Body of pancreas (tissue), 4 donors: ENCODE data around the gene SLC29A4. TPM values are rescaled to one million over a fixed set of nuclear protein-coding genes. Genes with fewer than 3 reads are reported as not detected.
"Not testable (repeated sequence)": the region's sequence is repeated elsewhere in the genome, so short reads cannot be mapped to it uniquely, and the experiment has no call there.

ENCODE experiments used
- ATAC-seq: fragments of 150-250 bp; one replicate; pipeline ENCODE4 v1.9.1; 2016
- DNase-seq, 4 donors: peaks; one replicate each; pipeline ENCODE4 v3.0.0-alpha.2; 2019
- H3K27ac ChIP-seq, 4 donors: fragments of 200-600 bp; sonication (generic); 1 replicate in 3 of 4; 2 replicates in 1 of 4; pipeline versions ENCODE4 v1.5.1 to v1.6.1; 2016 to 2019; ENCODE audit warnings: mild to moderate bottlenecking in 1 of 4, mixed read lengths in 1 of 4, moderate library complexity in 1 of 4
- H3K27me3 ChIP-seq, 2 donors: fragments of 200-600 bp; sonication (generic); one replicate each; pipeline ENCODE4 v1.6.0; 2016; ENCODE audit warnings: mild to moderate bottlenecking in 1 of 2
- H3K36me3 ChIP-seq, 2 donors: fragments of 200-600 bp; sonication (generic); replicated peaks in 1 of 2; 2 replicates each; pipeline ENCODE4 v1.5.1; 2016; ENCODE audit warnings: low read depth in 2 of 2; ENCODE audit not compliant: insufficient read depth in 1 of 2
- H3K4me1 ChIP-seq: fragments of 200-600 bp; sonication (generic); one replicate; pipeline ENCODE4 v1.6.0; 2016
- H3K4me3 ChIP-seq, 2 donors: fragments of 200-600 bp; sonication (generic); 1 replicate in 1 of 2; 2 replicates in 1 of 2; pipeline ENCODE4 v1.5.1; 2016 to 2019
- H3K9me3 ChIP-seq, 3 donors: fragments of 200-600 bp; sonication (generic); 1 replicate in 2 of 3; 2 replicates in 1 of 3; pipeline ENCODE4 v1.5.1; 2016
- CTCF ChIP-seq, 7 experiments: fragments of 450-650 bp in 4 of 7; fragments of 200-600 bp in 3 of 7; sonication (generic) in 3 of 7; IDR thresholded peaks; one replicate each; pipeline ENCODE4 v1.5.1; 2016 to 2019; ENCODE audit warnings: antibody characterized with exemption in 7 of 7
- POLR2A ChIP-seq, 3 donors: fragments of 450-650 bp; IDR thresholded peaks; one replicate each; pipeline ENCODE4 v1.6.1; 2016; ENCODE audit warnings: antibody characterized with exemption in 3 of 3, mild to moderate bottlenecking in 2 of 3
- WGBS, 2 donors: methylation state at CpG; one replicate each; pipeline ENCODE4 v1.1.5; 2017; 5-methylcytosine and 5-hydroxymethylcytosine counted together
- intact Hi-C: fragments of 100-400 bp; cut with DNase I; formaldehyde crosslinking; loops from one replicate; pipeline ENCODE4 v1.15.1; 2023
- total RNA-seq, 2 donors: library from RNA; depleted of rRNA; stranded (reverse); fragments of >200 nt; gene quantifications; one replicate each; pipeline ENCODE4 v1.1.0, GENCODE V29; 2016

SLC29A4 gene
- total RNA-seq, 2 donors from 2014 or later = 13.2 to 24.4 TPM

GRCh38 chr7:5279734-5280133 lies 3.0 kb upstream of the SLC29A4 start:
- Histone ChIP-seq H3K4me1 (peaks cover 20% of the 10 kb centered on the region), H3K36me3 (no peaks in the 10 kb centered on the region), H3K9me3 (no peaks in the 10 kb centered on the region), H3K4me3 (no peak overlapping the region), H3K27me3 (peaks cover 0 to 3% of the 10 kb centered on the region in 2 donors), H3K27ac (no peak overlapping the region)
- WGBS, 2 donors = 83% methylated on average over 4 of the region's 4 CpGs
- intact Hi-C loops = no loop called here
- ATAC-seq = no peak
- TF ChIP-seq CTCF (IDR thresholded peaks at IDR 0.05) = no peak
- TF ChIP-seq POLR2A (IDR thresholded peaks at IDR 0.05) = no peak
- no peak for DNase-seq

- intact Hi-C loops, H3K27me3 ChIP-seq, H3K4me3 ChIP-seq, ATAC-seq, H3K36me3 ChIP-seq, H3K9me3 ChIP-seq, H3K27ac ChIP-seq, DNase-seq: not testable (repeated sequence)
- WGBS, 2 donors = 63 to 69% methylated on average over 9 to 12 of the region's 19 CpGs
- H3K4me1 ChIP-seq = peaks cover 15% of the 10 kb centered on the region
These were observed 894 bp upstream of the SLC29A4 start for GRCh38 chr7:5281598-5282500.

GRCh38 chr7:5283421-5284303 lies 919 bp downstream of the SLC29A4 start:
- Histone ChIP-seq H3K4me3 (peak overlapping the region in 1 of 2 donors; percentile 22), H3K27ac (peak overlapping the region in 3 of 4 donors; percentile 53 to 55 (median 54)), H3K36me3 (no peaks in the 10 kb centered on the region), H3K9me3 (no peaks in the 10 kb centered on the region), H3K4me1 (peaks cover 15% of the 10 kb centered on the region), H3K27me3 (peaks cover 0 to 3% of the 10 kb centered on the region in 2 donors)
- intact Hi-C loops = no loop called here
- peak; percentile 27 for ATAC-seq
- peak in 3 of 4 donors; percentile 25 to 40 (median 26) for DNase-seq
- no peak for TF ChIP-seq CTCF (IDR thresholded peaks at IDR 0.05)
- TF ChIP-seq POLR2A (IDR thresholded peaks at IDR 0.05) = no peak
- 7 to 50% methylated on average over 1 to 39 of the region's 46 CpGs for WGBS, 2 donors

- H3K4me3 ChIP-seq = no peak overlapping the region
- 19 to 45% methylated on average over 4 to 24 of the region's 24 CpGs for WGBS, 2 donors
- peaks cover 0 to 3% of the 10 kb centered on the region in 2 donors for H3K27me3 ChIP-seq
- H3K4me1 ChIP-seq = peaks cover 15% of the 10 kb centered on the region
- H3K27ac ChIP-seq = peak overlapping the region in 3 of 4 donors; percentile 53 to 55 (median 54)
- ATAC-seq = peak; percentile 39
- TF ChIP-seq CTCF (IDR thresholded peaks at IDR 0.05) (peak in 1 of 7 experiments; percentile 8), POLR2A (IDR thresholded peaks at IDR 0.05) (no peak)
- DNase-seq = peak; percentile 50 to 75 (median 72)
- H3K9me3 ChIP-seq = no peaks in the 10 kb centered on the region
- H3K36me3 ChIP-seq = no peaks in the 10 kb centered on the region
- intact Hi-C loops = no loop called here
These were observed 1.9 kb downstream of the SLC29A4 start for GRCh38 chr7:5284304-5285281.
